ENCODE measurements around the gene CFAP210. TPM values are rescaled to one million over a fixed set of nuclear protein-coding genes. Genes with fewer than 3 reads are reported as not detected.

Gene CFAP210
- polyA plus RNA-seq, 3 donors: not detected

- H3K27me3 Mint-ChIP-seq (ENCODE audit: low read depth in 3 of 3): no peaks in the 10 kb centered on the region
- H3K4me3 ChIP-seq (replicated peaks in 1 of 3; ENCODE audit: low read depth in 2 of 3, low read length in 3 of 3): no peak overlapping the region
- peaks cover 4% of the 10 kb centered on the region for H3K79me2 ChIP-seq (ENCODE audit: insufficient read depth, low read length)
- no peaks in the 10 kb centered on the region for H3K9me3 Mint-ChIP-seq
- H3K27ac Mint-ChIP-seq: peak overlapping the region in 2 of 7 donors; percentile 4 to 16
- H3K9ac ChIP-seq (ENCODE audit: insufficient read depth, low read length, poor library complexity, severe bottlenecking): no peak overlapping the region
- TF ChIP-seq CTCF (IDR thresholded peaks at IDR 0.05): no peak
- no peak overlapping the region for H3K27ac ChIP-seq (ENCODE audit: low read depth in 1 of 2, low read length in 2 of 2)
- no peak overlapping the region for H2AFZ ChIP-seq (ENCODE audit: insufficient read depth, low read depth, low read length, poor library complexity, severe bottlenecking)
- H3K4me3 Mint-ChIP-seq: no peak overlapping the region
- peaks cover 10% of the 10 kb centered on the region for H4K20me1 ChIP-seq (ENCODE audit: insufficient read depth, low read length)
- peaks cover 64 to 83% of the 10 kb centered on the region in 2 donors for H3K36me3 Mint-ChIP-seq
- no peaks in the 10 kb centered on the region for H3K4me1 ChIP-seq (ENCODE audit: control insufficient read depth in 1 of 2, insufficient read depth in 2 of 2, low read length in 2 of 2)
- no peak for DNase-seq
- H3K9me3 ChIP-seq (replicated peaks in 1 of 2; ENCODE audit: control insufficient read depth in 1 of 2, insufficient read depth in 1 of 2, low read length in 2 of 2): no peaks in the 10 kb centered on the region
- 100% methylated on average over 1 of the region's 4 CpGs for WGBS (ENCODE audit: insufficient coverage)
- intact Hi-C loops (cut with micrococcal nuclease): no loop called here
- peaks cover 59 to 98% of the 10 kb centered on the region in 2 donors for H3K36me3 ChIP-seq (replicated peaks in 1 of 2; ENCODE audit: control insufficient read depth in 1 of 2, insufficient read depth in 2 of 2, low read length in 2 of 2)
- H3K27me3 ChIP-seq (ENCODE audit: control insufficient read depth in 2 of 2, insufficient read depth in 2 of 2, low read length in 2 of 2): no peaks in the 10 kb centered on the region
- H3K4me2 ChIP-seq (replicated peaks; ENCODE audit: extremely low read depth, low read length, poor library complexity, severe bottlenecking): no peak overlapping the region
- H3K4me1 Mint-ChIP-seq: no peaks in the 10 kb centered on the region
Observed at GRCh38 chr2:169623235-169623634, 71.0 kb downstream of the CFAP210 start.

DNA sequence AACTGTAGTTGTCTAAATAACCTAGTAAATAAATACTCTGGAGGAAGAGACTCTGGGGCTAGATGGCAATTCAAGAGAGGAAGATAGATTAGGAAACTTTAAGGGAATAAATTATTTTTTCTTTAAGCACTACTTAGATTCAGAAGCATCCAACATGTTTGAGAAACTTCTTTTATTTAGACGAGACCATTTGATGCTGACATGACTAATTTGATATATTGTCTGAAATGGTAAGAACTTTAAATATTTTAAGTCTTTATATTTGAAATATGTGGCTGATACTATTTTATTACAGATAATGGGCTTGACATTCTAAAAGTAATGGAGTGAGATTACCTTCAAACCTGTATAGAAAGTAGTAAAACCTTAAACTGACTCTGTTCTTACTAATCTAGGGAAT, 73.7 kb downstream of the CFAP210 start:
- WGBS (ENCODE audit: insufficient coverage): no CpG with 5 or more reads among the region's 1 CpG
- TF ChIP-seq CTCF (IDR thresholded peaks at IDR 0.05): no peak
- no peaks in the 10 kb centered on the region for H3K27me3 Mint-ChIP-seq (ENCODE audit: low read depth in 3 of 3)

More for the DNA sequence above, 73.7 kb downstream of the CFAP210 start:
- DNase-seq: no peak
- Histone ChIP-seq H3K9me3 (replicated peaks in 1 of 2; ENCODE audit: control insufficient read depth in 1 of 2, insufficient read depth in 1 of 2, low read length in 2 of 2) (peaks cover 0 to 5% of the 10 kb centered on the region in 2 donors), H4K20me1 (ENCODE audit: insufficient read depth, low read length) (peaks cover 10% of the 10 kb centered on the region), H2AFZ (ENCODE audit: insufficient read depth, low read depth, low read length, poor library complexity, severe bottlenecking) (no peak overlapping the region), H3K27me3 (ENCODE audit: control insufficient read depth in 2 of 2, insufficient read depth in 2 of 2, low read length in 2 of 2) (no peaks in the 10 kb centered on the region), H3K4me1 (ENCODE audit: control insufficient read depth in 1 of 2, insufficient read depth in 2 of 2, low read length in 2 of 2) (no peaks in the 10 kb centered on the region), H3K36me3 (replicated peaks in 1 of 2; ENCODE audit: control insufficient read depth in 1 of 2, insufficient read depth in 2 of 2, low read length in 2 of 2) (peaks cover 51 to 91% of the 10 kb centered on the region in 2 donors), H3K4me2 (replicated peaks; ENCODE audit: extremely low read depth, low read length, poor library complexity, severe bottlenecking) (no peak overlapping the region), H3K4me3 (replicated peaks in 1 of 3; ENCODE audit: low read depth in 2 of 3, low read length in 3 of 3) (no peak overlapping the region), H3K27ac (ENCODE audit: low read depth in 1 of 2, low read length in 2 of 2) (no peak overlapping the region), H3K9ac (ENCODE audit: insufficient read depth, low read length, poor library complexity, severe bottlenecking) (no peak overlapping the region), H3K79me2 (ENCODE audit: insufficient read depth, low read length) (peaks cover 4% of the 10 kb centered on the region)
- Mint-ChIP-seq H3K36me3 (peaks cover 75 to 84% of the 10 kb centered on the region in 2 donors), H3K9me3 (peaks cover 0 to 9% (median 3%) of the 10 kb centered on the region in 7 donors), H3K4me1 (no peaks in the 10 kb centered on the region), H3K27ac (no peak overlapping the region), H3K4me3 (no peak overlapping the region)
- intact Hi-C loops (cut with micrococcal nuclease): no loop called here

Data from CD14-positive monocyte (primary cell).